SK-N-SH (cell line): ENCODE data around the gene NTSR1. TPM values are rescaled to one million over a fixed set of nuclear protein-coding genes. Genes with fewer than 3 reads are reported as not detected.

Experiments
- CTCF ChIA-PET: fragments of 300-600, 350-600 bp; formaldehyde crosslinking; extraction: SDS; loops from one replicate; lab custom pipeline; 2021; lab: Yijun Ruan, JAX
- POLR2A ChIA-PET: fragments of 350-600 bp; sonication (Branson Sonifier 250); formaldehyde crosslinking; extraction: SDS; loops from one replicate; lab custom pipeline; 2020; ENCODE audit warnings: antibody characterized with exemption, inconsistent platforms; lab: Yijun Ruan, JAX
- DNase-seq: peaks from one replicate; pipeline ENCODE4 v3.0.0; 2012
- H2AFZ ChIP-seq: fragments of 200-600 bp; sonication (generic); 2 replicates; pipeline ENCODE4 v1.8.1; 2016; ENCODE audit warnings: antibody characterized with exemption, mild to moderate bottlenecking, low read depth
- H3F3A ChIP-seq: fragments of 200-600 bp; sonication (generic); replicated peaks from 2 replicates; pipeline ENCODE3; 2016; ENCODE audit warnings: antibody characterized with exemption, mild to moderate bottlenecking; ENCODE audit not compliant: insufficient read depth
- H3K27ac ChIP-seq, 2 experiments: fragments of 200-500 bp in 1 of 2; fragments of 200-600 bp in 1 of 2; sonication (Bioruptor generic) in 1 of 2; sonication (generic), shearing (Covaris generic) in 1 of 2; 2 replicates each; pipeline versions ENCODE4 v1.5.1 to v1.6.1; 2014 to 2016; ENCODE audit warnings: low read depth in 2 of 2, inconsistent platforms in 1 of 2, low read length in 1 of 2, mild to moderate bottlenecking in 1 of 2, mixed read lengths in 1 of 2
- H3K27me3 ChIP-seq: fragments of 200-600 bp; sonication (generic), shearing (Covaris generic); 2 replicates; pipeline ENCODE4 v1.6.1; 2016; ENCODE audit warnings: mixed run types; ENCODE audit not compliant: insufficient read depth
- H3K36me3 ChIP-seq, 2 experiments: fragments of 200-500 bp in 1 of 2; fragments of 200-600 bp in 1 of 2; sonication (Bioruptor generic) in 1 of 2; sonication (generic) in 1 of 2; replicated peaks in 1 of 2; 2 replicates each; pipeline versions ENCODE3 to v1.5.1; 2014 to 2016; ENCODE audit warnings: low read length in 1 of 2, mild to moderate bottlenecking in 1 of 2; ENCODE audit not compliant: insufficient read depth in 2 of 2, control insufficient read depth in 1 of 2
- H3K4me1 ChIP-seq, 2 experiments: fragments of 200-500 bp in 1 of 2; fragments of 200-600 bp in 1 of 2; sonication (Bioruptor generic) in 1 of 2; sonication (generic), shearing (Covaris generic) in 1 of 2; 2 replicates each; pipeline versions ENCODE4 v1.5.1 to v1.6.1; 2014 to 2016; ENCODE audit warnings: low read depth in 1 of 2, low read length in 1 of 2, mixed run types in 1 of 2; ENCODE audit not compliant: insufficient read depth in 2 of 2, control insufficient read depth in 1 of 2
- H3K4me2 ChIP-seq: fragments of 200-600 bp; sonication (generic), shearing (Covaris generic); 2 replicates; pipeline ENCODE4 v1.6.1; 2017; ENCODE audit warnings: mixed run types
- H3K4me3 ChIP-seq, 2 experiments: fragments of 200-500 bp in 1 of 2; fragments of 200-600 bp in 1 of 2; sonication (Bioruptor generic) in 1 of 2; sonication (generic), shearing (Covaris generic) in 1 of 2; 2 replicates each; pipeline versions ENCODE4 v1.5.1 to v1.8.1; 2014 to 2016; ENCODE audit warnings: low read depth in 2 of 2, inconsistent platforms in 1 of 2, low read length in 1 of 2, mild to moderate bottlenecking in 1 of 2, mixed read lengths in 1 of 2, moderate library complexity in 1 of 2
- H3K79me2 ChIP-seq: fragments of 200-600 bp; sonication (generic); 2 replicates; pipeline ENCODE4 v1.8.1; 2017; ENCODE audit warnings: mild to moderate bottlenecking; ENCODE audit not compliant: insufficient read depth
- H3K9ac ChIP-seq: fragments of 200-600 bp; sonication (generic); 2 replicates; pipeline ENCODE4 v1.6.1; 2017; ENCODE audit warnings: mixed run types
- H3K9me2 ChIP-seq: fragments of 200-600 bp; sonication (generic); 2 replicates; pipeline ENCODE4 v1.6.1; 2017; ENCODE audit warnings: mixed run types
- H3K9me3 ChIP-seq: fragments of 200-600 bp; sonication (generic); 2 replicates; pipeline ENCODE4 v1.6.1; 2017; ENCODE audit warnings: mixed run types, mild to moderate bottlenecking, moderate library complexity
- H4K20me1 ChIP-seq: fragments of 200-600 bp; sonication (generic); 2 replicates; pipeline ENCODE4 v1.6.1; 2017; ENCODE audit warnings: mild to moderate bottlenecking, mixed run types; ENCODE audit not compliant: insufficient read depth
- ELF1 ChIP-seq: IDR thresholded peaks from 2 replicates; pipeline ENCODE4 v1.4.0; 2012
- EZH2phosphoT487 ChIP-seq: fragments of 200-600 bp; sonication (generic); IDR thresholded peaks from 2 replicates; pipeline ENCODE4 v1.6.1; 2017; ENCODE audit warnings: low read depth, mixed run types, mild to moderate bottlenecking, antibody characterized with exemption, moderate library complexity, borderline replicate concordance
- FOSL2 ChIP-seq: IDR thresholded peaks from 2 replicates; pipeline ENCODE4 v1.4.0; 2012; ENCODE audit warnings: low read depth, mild to moderate bottlenecking, moderate library complexity, borderline replicate concordance
- GATA2 ChIP-seq: sonication (generic); formaldehyde crosslinking; IDR thresholded peaks from 2 replicates; pipeline ENCODE4 v1.5.0; 2020; ENCODE audit warnings: mild to moderate bottlenecking, missing genetic modification reagents
- JUND ChIP-seq: IDR thresholded peaks from 2 replicates; pipeline ENCODE4 v1.4.0; 2012
- MXI1 ChIP-seq: IDR thresholded peaks from 2 replicates; pipeline ENCODE4 v1.6.1; 2012; ENCODE audit warnings: mild to moderate bottlenecking, low read depth, low read length, improper control_type of control experiment
- NRF1 ChIP-seq: IDR thresholded peaks from 2 replicates; pipeline ENCODE4 v1.6.1; 2012; ENCODE audit warnings: low read depth, mild to moderate bottlenecking, low read length
- RAD21 ChIP-seq: IDR thresholded peaks from 2 replicates; pipeline ENCODE4 v1.6.1; 2012; ENCODE audit warnings: mild to moderate bottlenecking, low read length
- RCOR1 ChIP-seq: fragments of 150-350 bp; IDR thresholded peaks from 2 replicates; pipeline ENCODE4 v1.6.1; 2017; ENCODE audit warnings: antibody characterized with exemption, low read length
- RFX5 ChIP-seq: IDR thresholded peaks from 2 replicates; pipeline ENCODE4 v1.6.1; 2012; ENCODE audit warnings: mild to moderate bottlenecking, improper control_type of control experiment, low read length
- RXRA ChIP-seq: IDR thresholded peaks from 2 replicates; pipeline ENCODE4 v1.4.0; 2012; ENCODE audit warnings: low read depth, mild to moderate bottlenecking, borderline replicate concordance
- SIN3A ChIP-seq: IDR thresholded peaks from 2 replicates; pipeline ENCODE4 v1.6.1; 2012; ENCODE audit warnings: low read depth, mild to moderate bottlenecking, low read length, moderate library complexity, borderline replicate concordance
- TAF1 ChIP-seq: IDR thresholded peaks from 2 replicates; pipeline ENCODE4 v1.6.1; 2012; ENCODE audit warnings: low read depth, mild to moderate bottlenecking, low read length, moderate library complexity, borderline replicate concordance
- TCF12 ChIP-seq: IDR thresholded peaks from 2 replicates; pipeline ENCODE4 v1.4.0; 2012
- TEAD4 ChIP-seq: IDR thresholded peaks from 2 replicates; pipeline ENCODE4 v1.4.0; 2012; ENCODE audit warnings: mild to moderate bottlenecking, borderline replicate concordance; ENCODE audit not compliant: insufficient read depth
- USF2 ChIP-seq: fragments of 150-350 bp; IDR thresholded peaks from 2 replicates; pipeline ENCODE4 v1.6.1; 2017; ENCODE audit warnings: antibody characterized with exemption, low read length, low read depth, borderline replicate concordance
- WGBS: methylation state at CpG from one replicate; pipeline ENCODE4 v1.1.6; 2017; ENCODE audit warnings: low lambda C conversion rate; 5-methylcytosine and 5-hydroxymethylcytosine counted together
- polyA plus RNA-seq, 3 experiments: library from polyadenylated mRNA; depleted of rRNA; stranded (reverse); fragments of >200 nt; gene quantifications; 2 replicates each; pipeline ENCODE4 v1.2.3, GENCODE V29; 2012
- TF ChIP-seq, protein P1 (sequence below): IDR thresholded peaks from 2 replicates; pipeline ENCODE4 v1.4.0; 2012; ENCODE audit warnings: low read depth, borderline replicate concordance

NTSR1 gene
- polyA plus RNA-seq, 1 of the 3 experiments (the other 2 are of a cell fraction): 8.2 TPM

DNA sequence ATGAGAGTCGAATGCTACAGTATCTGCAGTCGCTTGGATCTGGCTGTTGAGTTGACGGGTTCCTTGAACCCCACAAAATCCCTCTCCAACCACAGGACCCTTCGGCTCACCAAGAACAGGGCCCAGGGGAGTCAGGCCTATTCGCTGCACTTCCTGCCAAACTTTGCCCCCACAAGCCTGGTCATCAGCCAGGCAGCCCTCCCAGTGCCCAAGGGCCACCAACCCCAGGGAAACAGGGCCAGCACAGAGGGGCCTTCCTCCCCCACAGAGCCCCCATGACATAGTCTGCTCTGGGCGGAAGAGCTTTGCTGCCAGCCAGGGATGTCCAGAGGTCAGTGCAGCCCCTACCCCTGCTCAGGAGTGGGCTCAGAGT lies 53.1 kb downstream of the NTSR1 start:
- Histone ChIP-seq H3K9ac (no peak overlapping the region), H3K4me2 (no peak overlapping the region), H3K27ac (no peak overlapping the region), H3K9me2 (no peaks in the 10 kb centered on the region), H3K4me3 (no peak overlapping the region), H2AFZ (no peak overlapping the region), H4K20me1 (no peaks in the 10 kb centered on the region), H3K9me3 (no peaks in the 10 kb centered on the region), H3F3A (no peaks in the 10 kb centered on the region), H3K36me3 (no peaks in the 10 kb centered on the region), H3K4me1 (peaks cover 0 to 5% of the 10 kb centered on the region in 2 experiments; a peak in 2 of 4 replicates), H3K79me2 (no peaks in the 10 kb centered on the region), H3K27me3 (no peaks in the 10 kb centered on the region)
- no peak for DNase-seq
- 89% methylated on average over 4 of the region's 6 CpGs for WGBS
- ChIA-PET CTCF (interaction anchor here (0.5 to 1.8 kb wide), 2 partner anchors 28 to 30 kb away, joined by 4 to 11 read pairs; no protein-coding TSS in a partner anchor), POLR2A (no interaction called here)
- no peak for TF ChIP-seq TCF12

GRCh38 chr20:62762376-62762775 lies 53.7 kb downstream of the NTSR1 start:
- H3K9ac ChIP-seq: no peak overlapping the region
- no peaks in the 10 kb centered on the region for H4K20me1 ChIP-seq
- H2AFZ ChIP-seq: no peak overlapping the region
- CTCF ChIA-PET: interaction anchor here (1.6 to 1.9 kb wide), 2 partner anchors 30 to 263 kb away, joined by 4 read pairs; no protein-coding TSS in a partner anchor
- H3K4me3 ChIP-seq: no peak overlapping the region
- POLR2A ChIA-PET: no interaction called here
- peaks cover 0 to 5% of the 10 kb centered on the region in 2 experiments; a peak in 2 of 4 replicates for H3K4me1 ChIP-seq
- 89% methylated on average over 5 of the region's 22 CpGs for WGBS
- H3K9me3 ChIP-seq: no peaks in the 10 kb centered on the region
- no peak overlapping the region for H3K27ac ChIP-seq
- H3F3A ChIP-seq: no peaks in the 10 kb centered on the region
- DNase-seq: no peak
- H3K79me2 ChIP-seq: no peaks in the 10 kb centered on the region
- H3K4me2 ChIP-seq: no peak overlapping the region
- no peaks in the 10 kb centered on the region for H3K27me3 ChIP-seq
- no peaks in the 10 kb centered on the region for H3K9me2 ChIP-seq
- TF ChIP-seq MXI1 (no peak), TEAD4 (no peak), TCF12 (no peak), ELF1 (no peak), SIN3A (no peak), RFX5 (no peak), RAD21 (no peak), USF2 (no peak)
- H3K36me3 ChIP-seq: no peaks in the 10 kb centered on the region

DNA sequence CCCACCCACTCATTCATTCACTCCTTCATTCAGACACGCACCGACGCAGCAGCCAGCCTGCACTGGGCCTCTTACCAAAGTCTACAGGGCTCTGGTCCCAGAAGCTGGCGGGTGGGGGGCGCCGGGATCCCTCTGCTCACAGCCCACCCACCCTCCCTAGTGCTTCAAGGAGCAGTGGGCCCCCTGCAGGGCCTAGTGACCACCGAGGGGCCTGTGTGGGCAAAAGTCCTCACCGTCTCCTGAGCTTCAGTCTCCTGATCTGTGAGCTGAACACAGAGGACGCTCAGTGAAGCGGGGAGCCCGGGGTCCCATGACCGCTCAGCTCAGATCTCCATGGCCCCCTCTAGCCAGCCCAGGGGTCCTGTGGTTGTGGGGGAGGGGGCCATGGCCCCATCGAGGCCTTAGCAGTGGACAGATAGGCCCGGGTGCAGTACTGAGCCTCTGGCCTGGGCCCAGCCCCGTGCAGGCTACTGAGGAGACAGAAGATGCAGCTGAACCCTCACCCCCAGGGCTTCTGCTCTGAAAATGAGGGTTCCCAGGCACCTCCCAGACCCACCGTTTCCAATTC lies 54.2 kb downstream of the NTSR1 start:
- peaks cover 0 to 5% of the 10 kb centered on the region in 2 experiments; a peak in 2 of 4 replicates for H3K4me1 ChIP-seq
- ChIA-PET CTCF (interaction anchor here (0.6 to 1.9 kb wide), 5 partner anchors 28 to 1189 kb away, joined by 3 to 4 read pairs (median 4); no protein-coding TSS in a partner anchor), POLR2A (no interaction called here)
- H3K9me2 ChIP-seq: no peaks in the 10 kb centered on the region
- no peak for DNase-seq
- no peaks in the 10 kb centered on the region for H3K27me3 ChIP-seq
- no peaks in the 10 kb centered on the region for H3K36me3 ChIP-seq
- no peak overlapping the region for H3K4me3 ChIP-seq
- no peak overlapping the region for H3K27ac ChIP-seq
- no peak overlapping the region for H3K9ac ChIP-seq
- no peaks in the 10 kb centered on the region for H3K79me2 ChIP-seq
- TF ChIP-seq SIN3A (no peak), TAF1 (no peak), GATA2 (no peak), RXRA (no peak), FOSL2 (no peak), EZH2phosphoT487 (no peak), MXI1 (no peak), RCOR1 (no peak), USF2 (no peak), NRF1 (no peak), JUND (no peak)
- TF ChIP-seq, protein P1, sequence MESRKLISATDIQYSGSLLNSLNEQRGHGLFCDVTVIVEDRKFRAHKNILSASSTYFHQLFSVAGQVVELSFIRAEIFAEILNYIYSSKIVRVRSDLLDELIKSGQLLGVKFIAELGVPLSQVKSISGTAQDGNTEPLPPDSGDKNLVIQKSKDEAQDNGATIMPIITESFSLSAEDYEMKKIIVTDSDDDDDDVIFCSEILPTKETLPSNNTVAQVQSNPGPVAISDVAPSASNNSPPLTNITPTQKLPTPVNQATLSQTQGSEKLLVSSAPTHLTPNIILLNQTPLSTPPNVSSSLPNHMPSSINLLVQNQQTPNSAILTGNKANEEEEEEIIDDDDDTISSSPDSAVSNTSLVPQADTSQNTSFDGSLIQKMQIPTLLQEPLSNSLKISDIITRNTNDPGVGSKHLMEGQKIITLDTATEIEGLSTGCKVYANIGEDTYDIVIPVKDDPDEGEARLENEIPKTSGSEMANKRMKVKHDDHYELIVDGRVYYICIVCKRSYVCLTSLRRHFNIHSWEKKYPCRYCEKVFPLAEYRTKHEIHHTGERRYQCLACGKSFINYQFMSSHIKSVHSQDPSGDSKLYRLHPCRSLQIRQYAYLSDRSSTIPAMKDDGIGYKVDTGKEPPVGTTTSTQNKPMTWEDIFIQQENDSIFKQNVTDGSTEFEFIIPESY: no peak
- H3K4me2 ChIP-seq: no peak overlapping the region
- no peaks in the 10 kb centered on the region for H4K20me1 ChIP-seq
- no peaks in the 10 kb centered on the region for H3F3A ChIP-seq
- no peak overlapping the region for H2AFZ ChIP-seq
- H3K9me3 ChIP-seq: no peaks in the 10 kb centered on the region
- 72% methylated on average over 8 of the region's 16 CpGs for WGBS
